NCI-H446 (cell line): ENCODE measurements around the gene NPIPA3.
"Not testable (repeated sequence)": the region's sequence is repeated elsewhere in the genome, so short reads cannot be mapped to it uniquely, and the experiment has no call there.

ENCODE experiments used
- DNase-seq, 2 experiments: peaks; one replicate each; lab custom pipeline; 2025; lab: John Stamatoyannopoulos, UW

Gene NPIPA3

DNA sequence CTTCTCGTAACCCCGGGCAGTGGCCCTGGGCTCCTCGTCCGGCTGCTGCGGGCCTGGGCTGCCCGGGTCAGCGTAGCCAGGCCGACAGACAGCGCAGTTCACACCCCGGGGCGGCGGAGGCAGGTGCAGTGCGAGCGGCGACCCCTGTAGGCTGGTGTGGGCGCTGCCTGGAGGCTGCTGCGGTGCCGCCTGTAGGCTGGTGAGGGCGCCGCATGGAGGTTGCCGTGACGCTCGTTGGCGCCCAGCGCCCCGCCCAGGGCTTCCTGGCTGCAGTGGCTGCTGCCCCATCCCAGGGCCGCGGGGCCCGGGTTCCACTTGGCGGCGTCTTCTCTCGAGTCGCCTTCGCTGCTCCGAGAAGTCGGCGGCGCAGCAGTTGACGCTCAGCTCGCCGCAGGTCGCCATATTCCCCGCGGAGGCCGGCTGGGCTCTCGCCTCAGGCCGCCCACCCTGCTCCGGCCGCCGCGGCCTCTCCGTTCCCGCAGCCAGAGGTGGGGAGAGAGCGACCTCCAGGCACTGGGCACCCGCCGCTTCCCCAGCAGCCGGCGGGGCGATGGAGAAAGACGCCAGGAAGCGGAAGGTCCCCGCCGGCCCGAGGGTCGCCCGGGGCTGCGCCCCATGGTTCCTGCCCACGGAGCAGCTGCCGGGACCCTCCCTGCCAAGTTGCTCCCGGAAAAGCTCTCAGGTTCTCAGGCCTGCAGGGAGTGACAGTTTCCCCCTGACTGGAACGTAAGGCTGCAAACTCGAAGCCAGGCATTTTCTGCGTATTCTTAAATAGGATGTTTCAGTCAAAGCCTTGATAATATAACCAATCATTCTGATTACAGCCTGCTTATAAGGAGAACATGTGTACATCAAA is at the start of gene NPIPA3:
NPIPA3 (plus strand) TSS at position 256 of the 856 bp plus-strand sequence. CDS start 5,533 bp downstream, outside the sequence.
- not testable (repeated sequence) for DNase-seq

DNA sequence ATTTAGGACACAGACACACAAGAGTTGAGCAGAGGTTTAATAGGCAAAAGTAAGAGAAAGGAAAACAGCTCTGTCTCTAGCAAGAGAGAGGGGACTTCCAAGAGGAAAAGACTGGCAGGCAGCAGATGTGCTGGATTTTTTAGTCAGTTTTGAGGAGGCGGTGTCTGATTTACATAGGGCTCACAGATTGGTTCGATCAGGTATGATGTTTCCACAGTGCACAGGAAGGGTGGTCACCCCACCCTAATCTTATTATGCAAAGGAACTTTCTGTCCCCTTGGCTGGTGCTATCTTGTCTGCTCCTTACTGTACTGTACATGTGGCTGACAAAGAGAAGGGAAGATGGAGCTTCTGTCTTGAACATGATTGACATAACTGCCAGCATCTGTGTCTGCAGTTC is 45.1 kb upstream of the NPIPA3 start:
- no peak for DNase-seq

- DNase-seq: no peak
Observed at GRCh38 chr16:14667347-14668266, 35.6 kb upstream of the NPIPA3 start.

DNA sequence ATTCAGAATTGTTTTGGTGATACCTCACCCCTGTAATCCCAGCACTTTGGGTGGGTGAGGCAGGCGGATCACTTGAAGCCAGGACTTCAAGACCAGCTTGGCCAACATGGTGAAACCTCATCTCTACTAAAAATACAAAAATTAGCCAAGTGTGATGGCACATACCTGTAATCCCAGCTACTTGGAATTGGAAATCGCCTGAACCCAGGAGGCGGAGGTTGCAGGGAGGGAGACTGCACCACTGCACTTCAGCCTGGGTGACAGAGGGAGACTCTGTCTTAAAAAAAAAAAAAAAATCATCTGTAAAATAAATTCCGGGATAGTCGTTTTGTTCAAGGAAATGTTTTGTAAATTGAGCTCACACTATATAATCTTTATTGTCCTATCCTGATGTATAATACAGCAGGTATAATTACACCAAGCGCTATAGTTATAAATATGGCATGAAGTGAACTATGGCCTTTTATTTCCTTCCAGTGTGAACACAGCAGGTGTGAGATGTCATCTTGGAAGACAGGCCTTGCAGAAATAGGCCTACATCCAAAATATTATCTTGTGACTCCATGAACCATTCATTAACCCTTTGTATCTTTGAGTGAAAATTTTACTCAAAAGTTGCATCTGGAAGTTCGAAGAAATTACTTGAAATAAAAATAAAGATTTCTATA is 34.5 kb upstream of the NPIPA3 start:
- no peak for DNase-seq

DNA sequence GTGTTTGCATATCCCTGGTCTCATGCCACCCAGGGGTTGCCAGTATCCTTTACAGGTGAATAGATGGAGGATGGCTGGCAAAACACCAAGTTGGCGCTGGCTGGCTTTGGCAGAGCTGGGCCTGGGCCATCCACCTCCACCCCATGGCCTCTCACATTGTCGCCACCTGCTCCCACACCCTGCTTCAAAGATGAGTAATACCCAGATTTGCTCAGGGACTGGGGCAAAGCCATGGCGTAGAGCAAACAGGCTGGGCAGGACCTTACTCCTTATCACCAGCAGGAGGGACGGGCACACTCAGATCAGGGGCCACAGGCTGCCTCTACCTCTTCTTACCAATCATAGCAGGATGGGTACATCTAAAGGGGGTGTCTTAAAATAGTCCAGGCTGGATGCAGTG is 33.4 kb upstream of the NPIPA3 start:
- no peak for DNase-seq

- no peak for DNase-seq
Observed at GRCh38 chr16:14672403-14672971, 30.7 kb upstream of the NPIPA3 start.

DNA sequence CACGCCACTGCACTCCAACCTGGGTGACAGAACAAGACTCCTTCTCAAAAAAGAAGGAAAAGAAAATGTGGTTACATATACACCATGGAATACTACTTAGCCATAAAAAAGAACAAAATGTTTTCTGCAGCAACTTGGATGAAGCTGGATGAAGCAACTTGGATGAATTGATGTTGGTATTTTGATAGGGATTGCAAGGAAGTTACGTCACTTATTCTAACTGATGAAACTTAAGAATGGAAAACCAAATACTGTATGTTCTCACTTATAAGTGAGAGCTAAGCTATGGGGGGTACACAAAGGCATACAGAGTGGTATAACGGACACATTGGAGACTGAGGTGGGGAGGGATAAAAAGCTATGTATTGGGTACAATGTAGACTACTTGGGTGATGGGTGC is 26.6 kb upstream of the NPIPA3 start:
- no peak for DNase-seq

DNA sequence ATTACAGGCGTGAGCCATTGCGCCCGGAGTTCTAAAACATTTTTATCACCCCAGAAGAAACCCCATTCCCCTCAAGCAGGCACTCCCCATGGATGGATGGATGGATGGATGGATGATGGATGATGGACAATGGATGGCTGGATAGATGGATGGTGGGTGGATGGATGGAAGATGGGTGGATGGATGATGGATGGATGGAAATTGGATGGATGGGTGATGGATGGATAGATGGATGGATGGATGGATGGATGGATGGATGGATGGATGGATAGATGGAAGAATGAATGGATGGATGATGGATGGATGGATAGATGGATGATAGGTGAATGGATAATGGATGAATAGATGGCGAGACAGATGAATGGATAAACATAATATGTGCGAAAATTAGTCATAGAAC is 25.6 kb upstream of the NPIPA3 start:
- no peak for DNase-seq

DNA sequence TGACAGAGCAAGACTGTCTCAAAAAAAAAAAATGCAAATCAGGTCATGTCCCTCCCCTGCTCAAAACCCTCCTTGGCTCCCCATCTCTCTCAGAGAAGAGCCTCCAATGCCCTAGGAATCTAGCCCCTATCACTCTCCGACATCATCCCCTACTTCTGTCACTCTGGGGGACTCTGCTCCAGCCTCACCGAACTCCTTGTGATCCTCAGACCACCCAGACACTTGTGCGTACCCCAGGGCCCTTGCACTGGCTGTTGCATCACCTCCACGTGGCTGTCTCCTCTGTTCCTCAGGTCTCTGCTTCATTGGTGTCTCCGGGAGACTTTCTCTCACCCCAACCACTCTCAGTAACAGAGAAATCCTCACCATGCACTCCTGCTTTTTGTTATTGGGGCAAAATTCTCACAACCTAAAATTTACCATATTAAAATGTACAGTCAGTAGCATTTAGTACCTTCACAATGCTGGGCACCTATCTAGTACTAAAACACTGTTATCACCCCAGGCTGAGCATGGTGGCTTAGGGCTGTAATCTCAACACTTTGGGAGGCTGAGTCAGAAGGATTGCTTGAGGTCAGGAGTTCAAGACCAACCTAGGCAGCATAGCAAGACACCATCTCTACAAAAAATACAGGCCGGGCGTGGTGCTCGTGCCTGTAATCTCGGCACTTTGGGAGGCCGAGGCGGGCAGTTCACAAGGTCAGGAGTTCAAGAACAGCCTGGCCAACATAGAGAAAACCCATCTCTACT is 24.3 kb upstream of the NPIPA3 start:
- DNase-seq: no peak

DNA sequence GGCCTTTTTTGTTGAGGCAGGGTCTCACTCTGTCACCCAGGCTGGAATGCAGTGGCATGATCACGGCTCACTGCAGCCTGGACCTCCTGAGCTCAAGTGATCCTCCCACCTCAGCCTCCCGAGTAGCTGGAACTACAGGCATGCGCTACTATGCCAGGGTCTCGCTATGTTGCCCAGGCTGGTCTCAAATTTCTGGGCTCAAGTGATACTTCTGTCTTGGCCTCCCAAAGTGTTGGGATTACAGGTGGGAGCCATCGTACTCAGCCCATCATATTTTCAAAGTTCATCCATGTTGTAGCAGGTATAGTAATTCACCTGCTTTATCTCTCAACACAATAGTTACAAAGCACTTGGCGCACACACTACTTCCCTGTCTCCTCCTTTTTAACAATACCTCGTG is 22.8 kb upstream of the NPIPA3 start:
- not testable (repeated sequence) for DNase-seq

- DNase-seq: no peak
Observed at GRCh38 chr16:14681115-14681514, 22.1 kb upstream of the NPIPA3 start.

- DNase-seq: no peak
Observed at GRCh38 chr16:14682121-14682520, 21.1 kb upstream of the NPIPA3 start.

GRCh38 chr16:14685870-14686793 is 17.1 kb upstream of the NPIPA3 start:
- not testable (repeated sequence) for DNase-seq

DNA sequence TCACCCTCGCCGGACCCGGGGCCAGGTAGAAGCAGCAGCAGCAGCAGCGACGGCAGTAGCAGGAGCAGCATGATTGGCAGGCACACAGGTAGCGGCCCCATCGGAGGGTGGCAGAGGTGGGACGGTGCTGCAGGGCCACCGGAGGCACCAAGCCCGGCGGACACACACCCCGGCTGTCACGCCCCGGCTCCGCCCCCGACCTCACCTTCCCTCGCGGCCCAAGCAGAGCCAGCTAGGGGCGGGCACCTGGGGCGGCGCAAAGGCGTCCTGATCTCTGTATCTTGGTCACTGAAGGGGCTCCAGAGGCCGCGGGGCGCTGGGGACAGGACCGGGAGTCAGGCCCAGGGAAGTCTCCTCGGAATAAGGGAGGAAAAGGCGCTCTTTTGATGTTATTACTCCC is 9.1 kb upstream of the NPIPA3 start, which contains the start of gene PLA2G10:
PLA2G10 (minus strand) TSS at position 180 of the 400 bp plus-strand sequence; CDS start at position 101, 79 bp downstream.
- DNase-seq: not testable (repeated sequence)

DNA sequence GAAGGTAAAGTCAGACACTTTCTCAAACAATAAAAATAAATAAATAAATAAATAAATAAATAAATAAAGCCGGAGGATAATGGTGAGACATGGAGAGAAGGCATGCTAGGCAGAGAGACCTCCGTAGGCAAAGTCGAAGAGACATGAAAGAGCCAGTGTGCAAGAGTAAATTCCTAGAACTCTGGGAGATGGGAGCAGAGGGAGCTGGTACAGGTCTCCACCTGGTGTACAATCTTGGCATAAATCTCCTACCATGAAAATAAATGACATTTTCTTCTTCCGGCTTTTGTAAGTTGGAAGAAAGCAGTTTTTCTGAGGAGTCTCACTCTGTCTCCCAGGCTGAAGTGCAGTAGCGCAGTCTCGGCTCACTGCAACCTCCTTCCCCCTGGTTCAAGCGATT is 1.4 kb upstream of the NPIPA3 start:
- DNase-seq: not testable (repeated sequence)

- not testable (repeated sequence) for DNase-seq
Observed at GRCh38 chr16:14702672-14703071, 539 bp upstream of the NPIPA3 start.

DNA sequence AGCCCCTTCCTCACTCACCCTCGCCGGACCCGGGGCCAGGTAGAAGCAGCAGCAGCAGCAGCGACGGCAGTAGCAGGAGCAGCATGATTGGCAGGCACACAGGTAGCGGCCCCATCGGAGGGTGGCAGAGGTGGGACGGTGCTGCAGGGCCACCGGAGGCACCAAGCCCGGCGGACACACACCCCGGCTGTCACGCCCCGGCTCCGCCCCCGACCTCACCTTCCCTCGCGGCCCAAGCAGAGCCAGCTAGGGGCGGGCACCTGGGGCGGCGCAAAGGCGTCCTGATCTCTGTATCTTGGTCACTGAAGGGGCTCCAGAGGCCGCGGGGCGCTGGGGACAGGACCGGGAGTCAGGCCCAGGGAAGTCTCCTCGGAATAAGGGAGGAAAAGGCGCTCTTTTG is 30.0 kb downstream of the NPIPA3 start:
- DNase-seq: not testable (repeated sequence)

- DNase-seq: not testable (repeated sequence)
Observed at GRCh38 chr16:14740832-14741385, 37.7 kb downstream of the NPIPA3 start.

DNA sequence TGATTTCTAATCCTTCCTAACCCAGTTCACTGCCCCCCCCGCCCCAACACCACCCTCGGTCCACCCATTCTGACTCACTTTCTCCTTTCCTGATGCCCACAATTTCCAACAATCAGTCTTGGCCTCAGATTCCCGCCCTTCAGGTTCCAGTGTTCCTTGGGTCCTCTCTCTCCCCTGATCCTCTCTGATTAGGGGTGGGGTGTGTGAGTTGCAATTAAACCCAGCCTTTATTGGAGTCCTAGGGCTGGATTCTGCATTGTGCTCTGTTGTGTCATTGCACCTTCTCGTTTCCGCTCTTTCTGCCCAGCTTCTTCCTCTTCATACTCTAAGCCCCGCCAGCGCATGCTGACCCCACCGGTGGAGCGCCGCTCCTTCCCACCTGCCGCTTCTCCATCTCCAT is 38.6 kb downstream of the NPIPA3 start:
- not testable (repeated sequence) for DNase-seq
